Naive thymus-derived CD4-positive, alpha-beta T cell (primary cell): ENCODE results near the gene XXYLT1. TPM values are rescaled to one million over a fixed set of nuclear protein-coding genes. Genes with fewer than 3 reads are reported as not detected.
A peak's percentile ranks its signal among the peaks of the same experiment; 100 is the strongest.

Experiments
- ATAC-seq: fragments of 150-1000 bp; cut with Tn5 transposase; 2 replicates; pipeline ENCODE4 v1.10.0; 2021; ENCODE audit warnings: mild to moderate bottlenecking, moderate library complexity
- CTCF ChIA-PET: fragments of 350-600 bp; sonication (Branson Sonifier 250); formaldehyde crosslinking; loops from one replicate; lab custom pipeline; 2021; ENCODE audit warnings: antibody characterized with exemption; lab: Charles Lee
- POLR2A ChIA-PET: fragments of 350-600 bp; sonication (Branson Sonifier 250); formaldehyde crosslinking; loops from one replicate; lab custom pipeline; 2021; ENCODE audit warnings: antibody characterized with exemption, inconsistent platforms; lab: Charles Lee
- DNase-seq, 9 donors: peaks; one replicate each; pipeline versions ENCODE4 v3.0.0 to v3.0.0-alpha.2; 2020 to 2022; ENCODE audit warnings: mixed read lengths in 1 of 9
- H3K27ac ChIP-seq: one replicate; pipeline ENCODE4 v1.7.0; 2013; ENCODE audit warnings: mild to moderate bottlenecking, low read depth, low read length, moderate library complexity
- H3K27me3 ChIP-seq, 2 donors: one replicate each; pipeline ENCODE4 v1.7.0; 2013; ENCODE audit warnings: low read length in 2 of 2, mild to moderate bottlenecking in 2 of 2, moderate library complexity in 2 of 2; ENCODE audit not compliant: control insufficient read depth in 2 of 2, insufficient read depth in 2 of 2
- H3K36me3 ChIP-seq, 3 experiments: 1 replicate in 2 of 3; 2 replicates in 1 of 3; pipeline ENCODE4 v1.7.0; 2013; ENCODE audit warnings: low read length in 3 of 3, mild to moderate bottlenecking in 3 of 3, moderate library complexity in 1 of 3; ENCODE audit not compliant: insufficient read depth in 3 of 3, control insufficient read depth in 2 of 3
- H3K4me1 ChIP-seq, 2 donors: one replicate each; pipeline ENCODE4 v1.7.0; 2013; ENCODE audit warnings: low read length in 2 of 2, mild to moderate bottlenecking in 2 of 2, moderate library complexity in 1 of 2; ENCODE audit not compliant: control insufficient read depth in 2 of 2, insufficient read depth in 2 of 2
- H3K4me3 ChIP-seq: 2 replicates; pipeline ENCODE4 v1.7.0; 2013; ENCODE audit warnings: mild to moderate bottlenecking, low read length
- H3K9me3 ChIP-seq, 3 experiments: 1 replicate in 2 of 3; 2 replicates in 1 of 3; pipeline ENCODE4 v1.7.0; 2013; ENCODE audit warnings: low read length in 3 of 3; ENCODE audit not compliant: control insufficient read depth in 2 of 3
- H3K27ac Mint-ChIP-seq, 9 donors: one replicate each; pipeline ENCODE4 v1.8.0; 2020 to 2022; ENCODE audit warnings: mixed read lengths in 9 of 9, mild to moderate bottlenecking in 8 of 9, moderate library complexity in 5 of 9, inconsistent platforms in 2 of 9
- H3K27me3 Mint-ChIP-seq, 5 donors: one replicate each; pipeline ENCODE4 v1.8.0; 2021 to 2022; ENCODE audit warnings: mixed read lengths in 5 of 5, mild to moderate bottlenecking in 1 of 5
- H3K36me3 Mint-ChIP-seq, 5 donors: one replicate each; pipeline ENCODE4 v1.8.0; 2020 to 2022; ENCODE audit warnings: mixed read lengths in 5 of 5, mild to moderate bottlenecking in 3 of 5, inconsistent platforms in 1 of 5
- H3K4me1 Mint-ChIP-seq, 7 donors: one replicate each; pipeline ENCODE4 v1.8.0; 2020 to 2022; ENCODE audit warnings: mixed read lengths in 7 of 7, mild to moderate bottlenecking in 3 of 7, inconsistent platforms in 1 of 7
- H3K4me3 Mint-ChIP-seq, 10 donors: one replicate each; pipeline ENCODE4 v1.8.0; 2020 to 2022; ENCODE audit warnings: mild to moderate bottlenecking in 10 of 10, mixed read lengths in 10 of 10, moderate library complexity in 6 of 10, inconsistent platforms in 2 of 10
- H3K9me3 Mint-ChIP-seq, 11 donors: one replicate each; pipeline ENCODE4 v1.8.0; 2020 to 2022; ENCODE audit warnings: mixed read lengths in 11 of 11, mild to moderate bottlenecking in 4 of 11, inconsistent platforms in 1 of 11, moderate library complexity in 1 of 11
- intact Hi-C, 2 donors: fragments of 100-400 bp; cut with micrococcal nuclease; formaldehyde crosslinking; loops; one replicate each; pipeline ENCODE4 v1.15.1; 2023
- polyA plus RNA-seq, 2 donors: library from polyadenylated mRNA; unstranded; fragments of 300-500 nt; fragmentation: Illumina TruSeq; gene quantifications; one replicate each; pipeline ENCODE4 v1.2.3, GENCODE V29; 2021
- total RNA-seq, 6 experiments: library from RNA in 5 of 6; stranded (reverse) in 5 of 6; gene quantifications; 1 replicate in 5 of 6; 2 replicates in 1 of 6; pipeline ENCODE4 v1.2.3 and lab custom pipeline; 2021 to 2026

The XXYLT1 gene
- total and polyA plus RNA-seq, 7 experiments from 2014 or later = 4.1 to 11.7 (median 7.2) TPM

- H3K27ac ChIP-seq = no peak overlapping the region
- ChIA-PET CTCF (no interaction called here), POLR2A (interaction anchor here (0.6 kb wide), 1 partner anchor 763 kb away, joined by 3 read pairs; no protein-coding TSS in a partner anchor)
- no peaks in the 10 kb centered on the region for H3K36me3 ChIP-seq
- Mint-ChIP-seq H3K36me3 (peaks cover 0 to 8% (median 6%) of the 10 kb centered on the region in 5 donors), H3K4me3 (no peak overlapping the region), H3K27ac (no peak overlapping the region), H3K9me3 (no peaks in the 10 kb centered on the region), H3K4me1 (peaks cover 0 to 9% (median 0%) of the 10 kb centered on the region in 7 donors), H3K27me3 (no peaks in the 10 kb centered on the region)
- intact Hi-C loops = no loop called here
- no peak overlapping the region for H3K4me3 ChIP-seq
- no peak for ATAC-seq
- DNase-seq = no peak
- no peaks in the 10 kb centered on the region for H3K27me3 ChIP-seq
- no peaks in the 10 kb centered on the region for H3K9me3 ChIP-seq
- no peaks in the 10 kb centered on the region for H3K4me1 ChIP-seq
Measured at GRCh38 chr3:195170496-195170895, 100.5 kb downstream of the XXYLT1 start.

DNA sequence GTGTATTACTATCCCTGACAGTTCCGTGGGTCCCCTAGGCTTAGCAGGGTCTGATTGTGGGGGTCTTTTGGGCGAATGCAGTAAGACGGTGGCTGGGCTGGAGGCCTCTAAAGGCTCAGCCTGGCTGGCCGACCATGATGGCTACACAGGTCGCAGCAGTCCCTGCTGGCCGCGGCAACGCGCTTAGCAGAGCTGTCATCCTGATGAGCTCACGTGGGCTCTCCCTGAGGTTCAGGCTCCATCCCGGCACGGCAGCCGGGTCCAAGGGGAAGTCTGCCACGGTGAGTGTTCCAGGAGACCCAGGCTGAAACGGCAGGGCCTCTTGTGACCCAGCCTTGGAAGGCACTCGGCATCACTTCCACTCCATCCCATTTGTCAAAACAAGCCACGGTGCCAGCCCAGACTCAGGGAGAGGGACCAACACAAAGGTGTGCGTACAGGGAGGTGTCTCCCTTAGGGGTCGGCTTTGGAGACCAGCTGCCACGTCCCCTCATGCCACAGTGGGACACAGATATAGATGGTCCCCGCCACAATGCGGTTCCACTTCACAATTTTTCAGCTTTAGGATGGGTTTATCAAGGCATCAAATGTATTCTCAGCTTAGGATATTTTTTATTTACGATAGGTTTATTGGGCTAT, 101.8 kb downstream of the XXYLT1 start:
- Mint-ChIP-seq H3K27me3 (no peaks in the 10 kb centered on the region), H3K27ac (no peak overlapping the region), H3K4me3 (no peak overlapping the region), H3K9me3 (no peaks in the 10 kb centered on the region), H3K36me3 (no peaks in the 10 kb centered on the region), H3K4me1 (peaks cover 3 to 12% (median 11%) of the 10 kb centered on the region in 7 donors)
- no peak overlapping the region for H3K4me3 ChIP-seq
- intact Hi-C loops = no loop called here
- ATAC-seq = no peak
- POLR2A ChIA-PET = no interaction called here
- no peaks in the 10 kb centered on the region for H3K36me3 ChIP-seq
- no peaks in the 10 kb centered on the region for H3K4me1 ChIP-seq
- no peaks in the 10 kb centered on the region for H3K9me3 ChIP-seq
- DNase-seq = no peak
- no peaks in the 10 kb centered on the region for H3K27me3 ChIP-seq
- no peak overlapping the region for H3K27ac ChIP-seq
- CTCF ChIA-PET = no interaction called here

- H3K27ac ChIP-seq = no peak overlapping the region
- no peaks in the 10 kb centered on the region for H3K9me3 ChIP-seq
- no peaks in the 10 kb centered on the region for H3K27me3 ChIP-seq
- no peak overlapping the region for H3K4me3 ChIP-seq
- H3K4me3 Mint-ChIP-seq = no peak overlapping the region
- H3K27ac Mint-ChIP-seq = no peak overlapping the region
- ChIA-PET CTCF (no interaction called here), POLR2A (no interaction called here)
- H3K4me1 Mint-ChIP-seq = peaks cover 11 to 21% (median 17%) of the 10 kb centered on the region in 7 donors
- no peaks in the 10 kb centered on the region for H3K27me3 Mint-ChIP-seq
- DNase-seq (no peak), ATAC-seq (no peak)
- H3K36me3 ChIP-seq = no peaks in the 10 kb centered on the region
- no peaks in the 10 kb centered on the region for H3K36me3 Mint-ChIP-seq
- H3K9me3 Mint-ChIP-seq = no peaks in the 10 kb centered on the region
- intact Hi-C loops = no loop called here
- no peaks in the 10 kb centered on the region for H3K4me1 ChIP-seq
Measured at GRCh38 chr3:195168009-195168762, 102.8 kb downstream of the XXYLT1 start.

DNA sequence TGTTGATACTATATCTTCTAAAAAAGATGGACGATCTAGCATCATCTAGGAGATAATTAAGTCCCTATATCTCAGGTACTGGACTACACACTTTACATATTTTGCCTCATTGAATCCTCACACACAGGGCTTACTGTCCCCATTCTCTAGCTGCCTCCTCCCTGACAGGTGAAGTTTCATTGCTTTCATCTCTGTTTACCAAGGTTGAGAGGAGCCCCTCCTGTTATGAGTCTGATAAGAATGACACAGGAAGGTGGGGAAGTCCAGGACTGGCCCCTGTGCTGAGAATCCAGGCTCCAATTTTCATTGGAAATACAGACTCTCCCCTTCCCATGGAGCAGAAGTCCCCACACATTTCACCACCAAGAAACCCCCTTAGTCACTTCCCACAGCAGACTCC, 105.2 kb downstream of the XXYLT1 start:
- CTCF ChIA-PET = no interaction called here
- Histone ChIP-seq H3K36me3 (no peaks in the 10 kb centered on the region), H3K27ac (no peak overlapping the region), H3K27me3 (no peaks in the 10 kb centered on the region), H3K4me3 (no peak overlapping the region), H3K9me3 (no peaks in the 10 kb centered on the region), H3K4me1 (peaks cover 0 to 9% of the 10 kb centered on the region in 2 donors)
- Mint-ChIP-seq H3K36me3 (no peaks in the 10 kb centered on the region), H3K27ac (no peak overlapping the region), H3K9me3 (no peaks in the 10 kb centered on the region), H3K27me3 (no peaks in the 10 kb centered on the region), H3K4me1 (peaks cover 22 to 36% (median 30%) of the 10 kb centered on the region in 7 donors), H3K4me3 (no peak overlapping the region)
- ATAC-seq (no peak), DNase-seq (no peak)
- intact Hi-C loops = no loop called here
- POLR2A ChIA-PET = interaction anchor here (0.5 kb wide), 1 partner anchor 19 kb away, joined by 3 read pairs; no protein-coding TSS in a partner anchor

DNA sequence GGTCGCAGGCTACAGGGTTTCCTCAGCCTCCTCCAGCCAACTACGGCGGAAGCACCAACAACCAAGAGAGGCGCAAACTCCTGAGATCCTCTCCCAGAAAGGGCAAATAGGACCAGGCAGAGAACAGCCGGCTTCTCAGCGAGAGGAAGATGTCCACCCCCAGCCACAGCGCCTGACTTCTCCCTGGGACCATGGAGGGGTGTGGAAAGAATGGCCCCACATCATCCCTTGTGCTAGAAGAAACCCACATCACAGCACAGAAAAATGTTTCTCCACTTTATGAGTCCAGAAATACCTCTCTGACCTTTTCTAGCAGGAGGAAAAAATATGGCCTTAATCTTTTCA, 105.7 kb downstream of the XXYLT1 start:
- H3K9me3 ChIP-seq = no peaks in the 10 kb centered on the region
- no peaks in the 10 kb centered on the region for H3K27me3 ChIP-seq
- H3K36me3 Mint-ChIP-seq = no peaks in the 10 kb centered on the region
- intact Hi-C loops = no loop called here
- ATAC-seq (no peak), DNase-seq (no peak)
- H3K4me3 Mint-ChIP-seq = no peak overlapping the region
- H3K27ac Mint-ChIP-seq = no peak overlapping the region
- H3K4me1 Mint-ChIP-seq = peaks cover 22 to 36% (median 30%) of the 10 kb centered on the region in 7 donors
- ChIA-PET CTCF (no interaction called here), POLR2A (interaction anchor here (0.5 kb wide), 1 partner anchor 18 kb away, joined by 3 read pairs; no protein-coding TSS in a partner anchor)
- H3K4me3 ChIP-seq = no peak overlapping the region
- H3K36me3 ChIP-seq = no peaks in the 10 kb centered on the region
- H3K4me1 ChIP-seq = peaks cover 0 to 9% of the 10 kb centered on the region in 2 donors
- H3K27me3 Mint-ChIP-seq = no peaks in the 10 kb centered on the region
- no peaks in the 10 kb centered on the region for H3K9me3 Mint-ChIP-seq
- H3K27ac ChIP-seq = no peak overlapping the region

- Histone ChIP-seq H3K4me1 (peaks cover 0 to 9% of the 10 kb centered on the region in 2 donors), H3K9me3 (no peaks in the 10 kb centered on the region), H3K27ac (no peak overlapping the region), H3K27me3 (no peaks in the 10 kb centered on the region), H3K36me3 (no peaks in the 10 kb centered on the region), H3K4me3 (no peak overlapping the region)
- Mint-ChIP-seq H3K9me3 (no peaks in the 10 kb centered on the region), H3K4me3 (no peak overlapping the region), H3K4me1 (peaks cover 22 to 41% (median 30%) of the 10 kb centered on the region in 7 donors), H3K36me3 (no peaks in the 10 kb centered on the region), H3K27ac (peak overlapping the region in 3 of 9 donors; percentile 48 to 70 (median 67)), H3K27me3 (no peaks in the 10 kb centered on the region)
- intact Hi-C loops = no loop called here
- peak; percentile 31 for ATAC-seq
- DNase-seq = no peak
- ChIA-PET CTCF (no interaction called here), POLR2A (no interaction called here)
Measured at GRCh38 chr3:195164573-195165264, 106.2 kb downstream of the XXYLT1 start.
